SK-N-SH (cell line): ENCODE results near the gene RAPSN. TPM values are rescaled to one million over a fixed set of nuclear protein-coding genes. Genes with fewer than 3 reads are reported as not detected.

Experiments used
- CTCF ChIA-PET: fragments of 300-600, 350-600 bp; formaldehyde crosslinking; extraction: SDS; loops from one replicate; lab custom pipeline; 2021; lab: Yijun Ruan, JAX
- POLR2A ChIA-PET: fragments of 350-600 bp; sonication (Branson Sonifier 250); formaldehyde crosslinking; extraction: SDS; loops from one replicate; lab custom pipeline; 2020; ENCODE audit warnings: antibody characterized with exemption, inconsistent platforms; lab: Yijun Ruan, JAX
- DNase-seq: peaks from one replicate; pipeline ENCODE4 v3.0.0; 2012
- H2AFZ ChIP-seq: fragments of 200-600 bp; sonication (generic); 2 replicates; pipeline ENCODE4 v1.8.1; 2016; ENCODE audit warnings: antibody characterized with exemption, mild to moderate bottlenecking, low read depth
- H3F3A ChIP-seq: fragments of 200-600 bp; sonication (generic); replicated peaks from 2 replicates; pipeline ENCODE3; 2016; ENCODE audit warnings: antibody characterized with exemption, mild to moderate bottlenecking; ENCODE audit not compliant: insufficient read depth
- H3K27ac ChIP-seq, 2 experiments: fragments of 200-500 bp in 1 of 2; fragments of 200-600 bp in 1 of 2; sonication (Bioruptor generic) in 1 of 2; sonication (generic), shearing (Covaris generic) in 1 of 2; 2 replicates each; pipeline versions ENCODE4 v1.5.1 to v1.6.1; 2014 to 2016; ENCODE audit warnings: low read depth in 2 of 2, inconsistent platforms in 1 of 2, low read length in 1 of 2, mild to moderate bottlenecking in 1 of 2, mixed read lengths in 1 of 2
- H3K27me3 ChIP-seq: fragments of 200-600 bp; sonication (generic), shearing (Covaris generic); 2 replicates; pipeline ENCODE4 v1.6.1; 2016; ENCODE audit warnings: mixed run types; ENCODE audit not compliant: insufficient read depth
- H3K36me3 ChIP-seq, 2 experiments: fragments of 200-500 bp in 1 of 2; fragments of 200-600 bp in 1 of 2; sonication (Bioruptor generic) in 1 of 2; sonication (generic) in 1 of 2; replicated peaks in 1 of 2; 2 replicates each; pipeline versions ENCODE3 to v1.5.1; 2014 to 2016; ENCODE audit warnings: low read length in 1 of 2, mild to moderate bottlenecking in 1 of 2; ENCODE audit not compliant: insufficient read depth in 2 of 2, control insufficient read depth in 1 of 2
- H3K4me1 ChIP-seq, 2 experiments: fragments of 200-500 bp in 1 of 2; fragments of 200-600 bp in 1 of 2; sonication (Bioruptor generic) in 1 of 2; sonication (generic), shearing (Covaris generic) in 1 of 2; 2 replicates each; pipeline versions ENCODE4 v1.5.1 to v1.6.1; 2014 to 2016; ENCODE audit warnings: low read depth in 1 of 2, low read length in 1 of 2, mixed run types in 1 of 2; ENCODE audit not compliant: insufficient read depth in 2 of 2, control insufficient read depth in 1 of 2
- H3K4me2 ChIP-seq: fragments of 200-600 bp; sonication (generic), shearing (Covaris generic); 2 replicates; pipeline ENCODE4 v1.6.1; 2017; ENCODE audit warnings: mixed run types
- H3K4me3 ChIP-seq, 2 experiments: fragments of 200-500 bp in 1 of 2; fragments of 200-600 bp in 1 of 2; sonication (Bioruptor generic) in 1 of 2; sonication (generic), shearing (Covaris generic) in 1 of 2; 2 replicates each; pipeline versions ENCODE4 v1.5.1 to v1.8.1; 2014 to 2016; ENCODE audit warnings: low read depth in 2 of 2, inconsistent platforms in 1 of 2, low read length in 1 of 2, mild to moderate bottlenecking in 1 of 2, mixed read lengths in 1 of 2, moderate library complexity in 1 of 2
- H3K79me2 ChIP-seq: fragments of 200-600 bp; sonication (generic); 2 replicates; pipeline ENCODE4 v1.8.1; 2017; ENCODE audit warnings: mild to moderate bottlenecking; ENCODE audit not compliant: insufficient read depth
- H3K9ac ChIP-seq: fragments of 200-600 bp; sonication (generic); 2 replicates; pipeline ENCODE4 v1.6.1; 2017; ENCODE audit warnings: mixed run types
- H3K9me2 ChIP-seq: fragments of 200-600 bp; sonication (generic); 2 replicates; pipeline ENCODE4 v1.6.1; 2017; ENCODE audit warnings: mixed run types
- H3K9me3 ChIP-seq: fragments of 200-600 bp; sonication (generic); 2 replicates; pipeline ENCODE4 v1.6.1; 2017; ENCODE audit warnings: mixed run types, mild to moderate bottlenecking, moderate library complexity
- H4K20me1 ChIP-seq: fragments of 200-600 bp; sonication (generic); 2 replicates; pipeline ENCODE4 v1.6.1; 2017; ENCODE audit warnings: mild to moderate bottlenecking, mixed run types; ENCODE audit not compliant: insufficient read depth
- CHD2 ChIP-seq: fragments of 150-350 bp; IDR thresholded peaks from 2 replicates; pipeline ENCODE4 v1.6.1; 2018; ENCODE audit warnings: low read length; ENCODE audit not compliant: partially characterized antibody
- GABPA ChIP-seq: IDR thresholded peaks from 2 replicates; pipeline ENCODE4 v1.4.0; 2012; ENCODE audit warnings: low read depth, mild to moderate bottlenecking
- GATA2 ChIP-seq: sonication (generic); formaldehyde crosslinking; IDR thresholded peaks from 2 replicates; pipeline ENCODE4 v1.5.0; 2020; ENCODE audit warnings: mild to moderate bottlenecking, missing genetic modification reagents
- IRF3 ChIP-seq: fragments of 150-350 bp; IDR thresholded peaks from 2 replicates; pipeline ENCODE4 v1.6.1; 2016; ENCODE audit warnings: mild to moderate bottlenecking, low read depth, low read length
- JUND ChIP-seq: IDR thresholded peaks from 2 replicates; pipeline ENCODE4 v1.4.0; 2012
- MEF2A ChIP-seq: IDR thresholded peaks from 2 replicates; pipeline ENCODE4 v1.4.0; 2012; ENCODE audit warnings: low read depth, borderline replicate concordance
- MXI1 ChIP-seq: IDR thresholded peaks from 2 replicates; pipeline ENCODE4 v1.6.1; 2012; ENCODE audit warnings: mild to moderate bottlenecking, low read depth, low read length, improper control_type of control experiment
- NRF1 ChIP-seq: IDR thresholded peaks from 2 replicates; pipeline ENCODE4 v1.6.1; 2012; ENCODE audit warnings: low read depth, mild to moderate bottlenecking, low read length
- RAD21 ChIP-seq: IDR thresholded peaks from 2 replicates; pipeline ENCODE4 v1.6.1; 2012; ENCODE audit warnings: mild to moderate bottlenecking, low read length
- RFX5 ChIP-seq: IDR thresholded peaks from 2 replicates; pipeline ENCODE4 v1.6.1; 2012; ENCODE audit warnings: mild to moderate bottlenecking, improper control_type of control experiment, low read length
- RXRA ChIP-seq: IDR thresholded peaks from 2 replicates; pipeline ENCODE4 v1.4.0; 2012; ENCODE audit warnings: low read depth, mild to moderate bottlenecking, borderline replicate concordance
- SIN3A ChIP-seq: IDR thresholded peaks from 2 replicates; pipeline ENCODE4 v1.6.1; 2012; ENCODE audit warnings: low read depth, mild to moderate bottlenecking, low read length, moderate library complexity, borderline replicate concordance
- TCF12 ChIP-seq: IDR thresholded peaks from 2 replicates; pipeline ENCODE4 v1.4.0; 2012
- YY1 ChIP-seq: IDR thresholded peaks from 2 replicates; pipeline ENCODE4 v1.4.0; 2012; ENCODE audit warnings: low read depth, mild to moderate bottlenecking
- WGBS: methylation state at CpG from one replicate; pipeline ENCODE4 v1.1.6; 2017; ENCODE audit warnings: low lambda C conversion rate; 5-methylcytosine and 5-hydroxymethylcytosine counted together
- polyA plus RNA-seq, 3 experiments: library from polyadenylated mRNA; depleted of rRNA; stranded (reverse); fragments of >200 nt; gene quantifications; 2 replicates each; pipeline ENCODE4 v1.2.3, GENCODE V29; 2012

Gene RAPSN
- polyA plus RNA-seq, 1 of the 3 experiments (the other 2 are of a cell fraction) = 0.07 TPM

GRCh38 chr11:47425611-47426010 is 23.3 kb downstream of the RAPSN start:
- Histone ChIP-seq H3K4me2 (peak overlapping the region; percentile 98), H3K36me3 (peaks cover 20 to 26% of the 10 kb centered on the region in 2 experiments), H4K20me1 (no peaks in the 10 kb centered on the region), H3K4me1 (peaks cover 9 to 10% of the 10 kb centered on the region in 2 experiments; a peak in 3 of 4 replicates), H3K9ac (peak overlapping the region; percentile 96), H3F3A (peaks cover 7% of the 10 kb centered on the region), H3K9me2 (no peaks in the 10 kb centered on the region), H3K9me3 (no peaks in the 10 kb centered on the region), H3K27me3 (no peaks in the 10 kb centered on the region), H3K4me3 (peak overlapping the region; percentile 64 to 85), H3K27ac (peak overlapping the region in 1 of 2 experiments; percentile 82; a peak in 3 of 4 replicates), H3K79me2 (peaks cover 38% of the 10 kb centered on the region), H2AFZ (0 out of 2 replicates have a peak overlapping the region, but pooled peaks have one; percentile 58)
- no peak for DNase-seq
- POLR2A ChIA-PET = interaction anchor here (0.7 to 2.3 kb wide), 3 partner anchors 8 to 1128 kb away, joined by 3 to 8 read pairs (median 4); no protein-coding TSS in a partner anchor
- CTCF ChIA-PET = interaction anchor here (1.5 to 6.7 kb wide), 2 partner anchors 9 to 14 kb away, joined by 6 to 47 read pairs; no protein-coding TSS in a partner anchor
- no peak for TF ChIP-seq TCF12
- no peak for TF ChIP-seq JUND
- no peak for TF ChIP-seq YY1
- TF ChIP-seq SIN3A = no peak
- TF ChIP-seq GABPA = no peak
- no peak for TF ChIP-seq CHD2
- no peak for TF ChIP-seq RFX5
- no peak for TF ChIP-seq MXI1
- WGBS = under 1% methylated on average over 14 of the region's 14 CpGs

GRCh38 chr11:47418454-47419259 is 30.3 kb downstream of the RAPSN start:
- Histone ChIP-seq H2AFZ (no peak overlapping the region), H4K20me1 (no peaks in the 10 kb centered on the region), H3K4me3 (no peak overlapping the region), H3K4me1 (peaks cover 4 to 15% of the 10 kb centered on the region in 2 experiments; a peak in 3 of 4 replicates), H3K4me2 (no peak overlapping the region), H3K9ac (no peak overlapping the region), H3K9me2 (no peaks in the 10 kb centered on the region), H3K27ac (no peak overlapping the region), H3K79me2 (peaks cover 14% of the 10 kb centered on the region; the same call in 1 of the 2 replicates), H3K36me3 (peaks cover 50 to 58% of the 10 kb centered on the region in 2 experiments), H3F3A (peaks cover 35% of the 10 kb centered on the region), H3K27me3 (no peaks in the 10 kb centered on the region), H3K9me3 (no peaks in the 10 kb centered on the region)
- ChIA-PET CTCF (no interaction called here), POLR2A (interaction anchor here (2.0 kb wide), 1 partner anchor 8 kb away, joined by 8 read pairs; the partner anchor contains the start of gene PSMC3)
- DNase-seq = no peak
- TF ChIP-seq MEF2A = no peak
- 96% methylated on average over 16 of the region's 23 CpGs for WGBS

GRCh38 chr11:47417712-47418111 is 31.2 kb downstream of the RAPSN start:
- CTCF ChIA-PET = interaction anchor here (0.8 to 1.3 kb wide), 2 partner anchors 9 to 43 kb away, joined by 3 to 4 read pairs; partner anchors contain the start of gene SLC39A13
- Histone ChIP-seq H3K4me1 (peaks cover 4 to 15% of the 10 kb centered on the region in 2 experiments; a peak in 3 of 4 replicates), H3K4me3 (no peak overlapping the region), H4K20me1 (no peaks in the 10 kb centered on the region), H3K27ac (0 out of 4 replicates have a peak overlapping the region, but pooled peaks of 1 of the 2 experiments have one; percentile 83), H3K36me3 (peaks cover 51 to 60% of the 10 kb centered on the region in 2 experiments), H3K4me2 (no peak overlapping the region), H3K79me2 (peaks cover 8% of the 10 kb centered on the region; the same call in 1 of the 2 replicates), H2AFZ (no peak overlapping the region), H3F3A (peaks cover 38% of the 10 kb centered on the region), H3K9me2 (no peaks in the 10 kb centered on the region), H3K9me3 (no peaks in the 10 kb centered on the region), H3K9ac (no peak overlapping the region), H3K27me3 (no peaks in the 10 kb centered on the region)
- no peak for DNase-seq
- WGBS = 100% methylated on average over 6 of the region's 6 CpGs
- POLR2A ChIA-PET = interaction anchor here (0.7 to 2.0 kb wide), 2 partner anchors 9 to 253 kb away, joined by 3 to 8 read pairs; partner anchors contain the start of gene PSMC3
- TF ChIP-seq GABPA (no peak), MEF2A (no peak), GATA2 (no peak), IRF3 (no peak), NRF1 (no peak), JUND (no peak), MXI1 (no peak), CHD2 (no peak), RXRA (no peak), YY1 (no peak), RAD21 (no peak)
